ENCODE results near the gene UTP4.
A peak's percentile ranks its signal among the peaks of the same experiment; 100 is the strongest.

Gene UTP4

DNA sequence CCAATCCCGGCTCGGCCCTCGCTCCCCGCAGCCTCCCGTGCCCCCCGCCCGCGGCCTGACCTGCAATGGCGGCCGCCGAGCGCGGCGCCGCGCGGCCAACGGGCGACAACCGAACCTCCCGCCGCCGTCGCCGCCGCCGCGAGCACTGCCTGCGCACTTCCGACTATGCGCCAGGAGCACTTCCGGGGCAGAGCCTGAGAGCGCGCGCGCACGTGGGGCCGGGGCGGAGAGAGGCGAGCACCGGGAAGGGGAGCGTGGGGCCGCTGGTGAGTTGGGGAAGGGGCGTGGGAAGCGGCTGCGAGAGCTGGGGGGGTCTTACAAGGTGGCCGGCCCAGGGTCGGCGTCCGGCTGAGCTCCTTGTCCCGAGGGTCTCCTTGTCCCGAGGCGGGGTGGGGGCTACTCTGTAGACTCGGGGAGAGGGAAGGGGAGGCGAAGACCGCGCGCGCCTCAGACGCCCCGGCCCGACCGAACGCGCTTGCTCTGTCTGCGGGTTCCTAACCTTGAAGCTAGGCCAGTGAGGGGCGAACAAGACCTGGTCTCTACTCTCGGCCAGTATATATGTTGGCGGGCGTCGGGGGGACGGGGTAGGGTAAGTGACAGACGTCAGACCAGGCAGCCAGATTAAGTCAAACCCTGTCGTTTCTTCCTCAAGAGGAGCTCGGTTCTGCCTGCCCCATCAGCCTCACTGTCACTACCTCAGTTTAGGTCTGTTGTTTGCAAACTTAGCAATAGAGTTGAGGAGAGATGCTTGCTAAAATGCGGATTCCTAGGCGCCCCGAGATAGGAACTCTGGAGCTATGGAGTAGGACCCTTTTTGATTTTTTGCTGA is at the start of gene UTP4, which contains the start of gene CHTF8:
Gene UTP4, plus strand, starts transcription at position 226 of the 829 bp plus-strand sequence. CDS start 811 bp downstream, outside the sequence.
Gene CHTF8, minus strand, starts transcription at position 165 of the 829 bp plus-strand sequence. CDS start 11,130 bp downstream, outside the sequence.
- TF ChIP-seq POLR2A (IDR thresholded peaks at IDR 0.05; ENCODE audit: low read length), result peak; percentile 63
- TF ChIP-seq GATA1 (IDR thresholded peaks at IDR 0.05; ENCODE audit: low read depth, low read length), result no peak
- DNase-seq, result peak; percentile 90 to 92

- DNase-seq, result peak in 1 of 2 experiments; percentile 14
- TF ChIP-seq GATA1 (IDR thresholded peaks at IDR 0.05; ENCODE audit: low read depth, low read length) (no peak), POLR2A (IDR thresholded peaks at IDR 0.05; ENCODE audit: low read length) (no peak)
These were observed 49.0 kb upstream of the UTP4 start for GRCh38 chr16:69083306-69083941.

DNA sequence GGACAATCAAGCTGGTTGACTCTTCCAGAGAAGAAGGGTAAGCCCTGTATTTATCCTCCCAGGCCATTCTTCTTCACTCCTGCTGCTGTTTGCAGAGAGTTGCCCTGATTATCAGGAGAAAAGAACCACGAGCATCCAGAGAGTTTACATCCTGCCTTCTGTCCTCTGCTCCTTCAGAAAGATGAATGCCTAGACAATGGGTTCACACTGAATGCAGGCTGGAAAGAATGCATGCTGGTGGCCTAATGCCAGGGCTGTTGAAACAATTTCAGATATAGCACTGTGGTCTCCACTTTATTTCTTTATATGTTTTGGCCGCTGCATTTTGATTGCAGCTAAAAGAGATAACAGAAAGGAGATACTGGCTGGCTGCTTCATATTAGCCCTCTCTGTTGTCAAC is 48.2 kb upstream of the UTP4 start:
- DNase-seq, result no peak
- TF ChIP-seq GATA1 (IDR thresholded peaks at IDR 0.05; ENCODE audit: low read depth, low read length), result no peak

DNA sequence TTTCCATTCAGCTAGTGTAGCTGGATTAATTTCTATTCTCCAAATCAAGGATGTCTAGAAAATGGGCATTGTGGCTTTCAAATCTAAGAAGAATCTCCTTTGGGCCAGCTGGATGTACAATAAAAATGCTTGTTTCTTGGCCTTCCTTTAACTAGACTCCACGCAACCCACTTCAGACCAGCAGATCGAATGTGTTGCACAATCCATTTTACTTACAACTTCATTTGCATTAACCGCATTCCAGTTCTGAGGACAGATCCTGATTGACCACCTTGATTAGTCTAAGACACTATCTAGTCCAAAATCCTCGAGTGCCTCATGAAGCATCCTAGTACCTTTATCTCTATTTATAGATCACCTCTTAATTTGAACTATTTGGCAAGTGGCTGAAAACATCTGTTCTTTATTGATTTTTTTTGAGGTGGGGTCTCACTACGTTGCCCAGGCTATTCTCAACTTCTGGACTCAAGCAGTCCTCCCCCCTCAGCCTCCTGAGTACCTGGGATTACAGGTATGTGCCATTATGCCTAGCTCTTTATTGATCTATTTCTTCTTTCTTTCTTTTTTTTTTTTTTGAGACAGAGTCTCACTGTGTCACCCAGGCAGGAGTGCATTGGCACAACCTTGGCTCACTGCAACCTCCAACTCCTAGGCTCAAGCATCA is 47.3 kb upstream of the UTP4 start:
- DNase-seq, result no peak
- TF ChIP-seq GATA1 (IDR thresholded peaks at IDR 0.05; ENCODE audit: low read depth, low read length), result no peak
- TF ChIP-seq POLR2A (IDR thresholded peaks at IDR 0.05; ENCODE audit: low read length), result no peak

DNA sequence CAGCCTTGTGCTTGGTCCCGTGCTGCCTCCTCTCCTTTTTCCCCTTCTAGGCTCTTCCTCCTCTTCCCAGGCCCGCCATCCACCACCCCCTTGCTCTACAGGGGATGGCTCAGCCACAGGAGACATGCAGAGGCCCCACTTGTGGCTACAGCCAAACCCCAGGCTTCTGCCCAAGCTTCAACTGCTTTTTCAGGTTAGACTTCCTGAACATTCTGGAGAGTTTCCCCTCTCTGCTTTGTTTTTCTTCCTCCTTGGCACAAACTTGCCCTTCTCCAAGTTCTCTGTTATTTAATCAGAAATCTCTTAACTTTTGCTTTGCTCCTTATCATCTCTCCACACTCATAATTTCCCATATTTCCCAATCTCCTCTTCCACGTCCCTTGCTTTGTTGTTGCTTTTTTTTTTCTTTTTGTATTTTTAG is 45.3 kb upstream of the UTP4 start:
- DNase-seq, result no peak
- no peak for TF ChIP-seq GATA1 (IDR thresholded peaks at IDR 0.05; ENCODE audit: low read depth, low read length)
- no peak for TF ChIP-seq POLR2A (IDR thresholded peaks at IDR 0.05; ENCODE audit: low read length)

- DNase-seq, result no peak
- TF ChIP-seq POLR2A (IDR thresholded peaks at IDR 0.05; ENCODE audit: low read length) (no peak), GATA1 (IDR thresholded peaks at IDR 0.05; ENCODE audit: low read depth, low read length) (no peak)
These were observed 43.8 kb upstream of the UTP4 start for GRCh38 chr16:69088684-69089083.

DNA sequence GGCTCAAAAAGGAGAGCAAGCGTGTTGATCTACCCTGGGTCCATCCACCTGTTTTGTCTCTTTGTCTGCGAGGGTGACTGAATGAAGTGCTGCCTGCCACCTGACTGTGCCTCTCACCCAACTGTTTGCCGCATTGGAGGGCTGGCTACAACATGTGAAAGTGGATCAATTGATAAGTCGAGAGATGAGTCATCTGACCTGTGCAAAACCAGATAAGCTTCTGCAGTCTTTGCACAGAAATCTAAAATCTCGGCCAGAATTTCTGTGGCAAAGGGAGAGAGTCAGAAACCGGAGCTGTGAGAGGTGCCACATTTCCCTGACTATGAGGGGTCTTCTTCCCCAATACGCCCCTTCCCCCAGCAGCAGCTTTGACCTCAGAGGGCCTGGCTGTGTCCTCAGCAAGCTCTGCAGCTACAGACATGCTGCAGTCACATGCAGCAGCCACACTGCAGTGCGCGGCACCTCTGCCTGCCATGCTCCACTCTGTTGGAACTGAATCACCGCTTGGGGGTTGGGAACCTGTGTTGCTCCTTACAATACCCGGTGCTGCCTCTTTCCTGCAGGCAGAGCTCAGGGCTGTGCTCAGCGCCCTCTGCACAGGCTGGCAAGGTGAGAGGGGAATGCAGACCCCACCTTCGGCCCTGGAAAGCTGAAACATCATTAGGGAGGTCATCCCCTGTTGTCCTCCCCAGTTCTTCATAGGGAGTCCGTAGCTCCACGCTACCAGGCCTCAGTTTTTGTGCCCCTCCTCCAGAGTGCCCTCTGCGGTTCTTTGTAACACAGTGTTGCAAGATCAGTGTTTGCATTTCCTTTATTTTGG is 43.1 kb upstream of the UTP4 start:
- peak; percentile 65 to 82 for DNase-seq
- TF ChIP-seq GATA1 (IDR thresholded peaks at IDR 0.05; ENCODE audit: low read depth, low read length) (no peak), POLR2A (IDR thresholded peaks at IDR 0.05; ENCODE audit: low read length) (no peak)

GRCh38 chr16:69093974-69094373 is 38.5 kb upstream of the UTP4 start:
- no peak for DNase-seq
- TF ChIP-seq GATA1 (IDR thresholded peaks at IDR 0.05; ENCODE audit: low read depth, low read length) (no peak), POLR2A (IDR thresholded peaks at IDR 0.05; ENCODE audit: low read length) (no peak)

- no peak for TF ChIP-seq POLR2A (IDR thresholded peaks at IDR 0.05; ENCODE audit: low read length)
- TF ChIP-seq GATA1 (IDR thresholded peaks at IDR 0.05; ENCODE audit: low read depth, low read length), result no peak
- no peak for DNase-seq
These were observed 37.9 kb upstream of the UTP4 start for GRCh38 chr16:69094501-69094900.

- TF ChIP-seq POLR2A (IDR thresholded peaks at IDR 0.05; ENCODE audit: low read length) (no peak), GATA1 (IDR thresholded peaks at IDR 0.05; ENCODE audit: low read depth, low read length) (no peak)
- no peak for DNase-seq
These were observed 37.3 kb upstream of the UTP4 start for GRCh38 chr16:69095193-69095592.

GRCh38 chr16:69100071-69100691 is 32.3 kb upstream of the UTP4 start:
- no peak for TF ChIP-seq POLR2A (IDR thresholded peaks at IDR 0.05; ENCODE audit: low read length)
- no peak for TF ChIP-seq GATA1 (IDR thresholded peaks at IDR 0.05; ENCODE audit: low read depth, low read length)

GRCh38 chr16:69105501-69106361 is 26.7 kb upstream of the UTP4 start, which contains the start of gene HAS3:
Gene HAS3, plus strand, starts transcription at chr16:69105653. Its CDS starts 3,743 bp downstream, at chr16:69109396.
- peak; percentile 56 to 62 for DNase-seq
- TF ChIP-seq POLR2A (IDR thresholded peaks at IDR 0.05; ENCODE audit: low read length) (no peak), GATA1 (IDR thresholded peaks at IDR 0.05; ENCODE audit: low read depth, low read length) (no peak)

More at GRCh38 chr16:69100071-69100691, 32.3 kb upstream of the UTP4 start:
- no peak for DNase-seq

Data from erythroblast (primary cell).